Neural crest cell (in vitro differentiated cells): ENCODE measurements around the gene IGDCC3. TPM values are rescaled to one million over a fixed set of nuclear protein-coding genes. Genes with fewer than 3 reads are reported as not detected.

Experiments used
- DNase-seq: peaks from one replicate; pipeline ENCODE4 v3.0.0; 2021; ENCODE audit warnings: low read depth, mixed read lengths, low spot score
- H3K27ac Mint-ChIP-seq: one replicate; pipeline ENCODE4 v1.8.0; 2021; ENCODE audit warnings: mild to moderate bottlenecking, mixed read lengths; ENCODE audit not compliant: unreplicated experiment
- H3K27me3 Mint-ChIP-seq: 2 replicates; pipeline ENCODE4 v1.8.0; 2021; ENCODE audit warnings: low read depth, mild to moderate bottlenecking, mixed read lengths
- H3K36me3 Mint-ChIP-seq: 2 replicates; pipeline ENCODE4 v1.8.0; 2021; ENCODE audit warnings: low read depth, mild to moderate bottlenecking, mixed read lengths
- H3K4me1 Mint-ChIP-seq: 2 replicates; pipeline ENCODE4 v1.8.0; 2021; ENCODE audit warnings: mixed read lengths
- H3K4me3 Mint-ChIP-seq: one replicate; pipeline ENCODE4 v1.8.0; 2021; ENCODE audit warnings: mild to moderate bottlenecking, mixed read lengths
- H3K9me3 Mint-ChIP-seq: 2 replicates; pipeline ENCODE4 v1.8.0; 2021; ENCODE audit warnings: mixed read lengths
- CTCF ChIP-seq: fragments of 200-600 bp; sonication (generic); conservative IDR thresholded peaks from 2 replicates; pipeline ENCODE4 v1.5.0; 2021; ENCODE audit warnings: antibody characterized with exemption, mild to moderate bottlenecking
- long read RNA-seq: library from polyadenylated mRNA; unstranded; transcript quantifications from one replicate; pipeline ENCODE4 v2.0.0, GENCODE V29; 2020
- total RNA-seq: library from RNA; stranded (reverse); gene quantifications from 2 replicates; pipeline ENCODE4 v1.2.1, GENCODE V29; 2021

Gene IGDCC3
- 298 and 300 TPM in 2 replicates for total RNA-seq
- long read RNA-seq, partial matches to known transcripts = 17 of 29 reads
- long read RNA-seq, other reads (novel, unspliced or antisense) = 12 of 29 reads

GRCh38 chr15:65377976-65378366, at the start of gene IGDCC3:
Gene IGDCC3, minus strand, starts transcription at chr15:65378002. Its CDS starts 214 bp downstream, at chr15:65377788.
- H3K27ac Mint-ChIP-seq = peak within 1 kb of the TSS; percentile 81
- peak; percentile 77 for DNase-seq
- H3K36me3 Mint-ChIP-seq = peaks cover 15% of the 10 kb centered on the region
- peaks cover 76% of the 10 kb centered on the region for H3K4me1 Mint-ChIP-seq
- peak within 1 kb of the TSS; percentile 95 for H3K4me3 Mint-ChIP-seq
- H3K9me3 Mint-ChIP-seq = no peaks in the 10 kb centered on the region
- no peaks in the 10 kb centered on the region for H3K27me3 Mint-ChIP-seq
- no peak for TF ChIP-seq CTCF

GRCh38 chr15:65426216-65426853, 48.5 kb upstream of the IGDCC3 start:
- DNase-seq = no peak
- H3K27me3 Mint-ChIP-seq = peaks cover 3% of the 10 kb centered on the region
- H3K4me1 Mint-ChIP-seq = peaks cover 27% of the 10 kb centered on the region
- H3K4me3 Mint-ChIP-seq = peak overlapping the region; percentile 61
- TF ChIP-seq CTCF = no peak
- H3K36me3 Mint-ChIP-seq = no peaks in the 10 kb centered on the region
- H3K27ac Mint-ChIP-seq = peak overlapping the region; percentile 32
- no peaks in the 10 kb centered on the region for H3K9me3 Mint-ChIP-seq

- H3K9me3 Mint-ChIP-seq = no peaks in the 10 kb centered on the region
- no peaks in the 10 kb centered on the region for H3K36me3 Mint-ChIP-seq
- no peak for TF ChIP-seq CTCF
- DNase-seq = no peak
- H3K27ac Mint-ChIP-seq = no peak overlapping the region
- H3K27me3 Mint-ChIP-seq = peaks cover 3% of the 10 kb centered on the region
- H3K4me1 Mint-ChIP-seq = peaks cover 41% of the 10 kb centered on the region
- H3K4me3 Mint-ChIP-seq = peak overlapping the region; percentile 95
Measured at GRCh38 chr15:65424683-65425082, 46.9 kb upstream of the IGDCC3 start.

- Mint-ChIP-seq H3K36me3 (no peaks in the 10 kb centered on the region), H3K27me3 (peaks cover 3% of the 10 kb centered on the region), H3K27ac (no peak overlapping the region), H3K4me1 (peaks cover 46% of the 10 kb centered on the region), H3K9me3 (no peaks in the 10 kb centered on the region), H3K4me3 (peak overlapping the region; percentile 95)
- no peak for TF ChIP-seq CTCF
- no peak for DNase-seq
Measured at GRCh38 chr15:65423976-65424679, 46.3 kb upstream of the IGDCC3 start.

GRCh38 chr15:65423150-65423975, 45.6 kb upstream of the IGDCC3 start:
- Mint-ChIP-seq H3K36me3 (no peaks in the 10 kb centered on the region), H3K27ac (peak overlapping the region; percentile 99), H3K27me3 (peaks cover 3% of the 10 kb centered on the region), H3K9me3 (no peaks in the 10 kb centered on the region), H3K4me1 (peaks cover 54% of the 10 kb centered on the region), H3K4me3 (peak overlapping the region; percentile 95)
- TF ChIP-seq CTCF = no peak
- DNase-seq = no peak
